Raji (cell line): ENCODE results near the gene P3R3URF.

Source experiments
- POLR2A ChIP-seq: IDR thresholded peaks from 2 replicates; pipeline ENCODE4 v1.6.1; 2011; ENCODE audit warnings: low read depth, low read length, control low read depth; ENCODE audit not compliant: insufficient read depth

Gene P3R3URF

GRCh38 chr1:46176211-46176865, at the start of gene P3R3URF:
Gene P3R3URF, minus strand, starts transcription at chr1:46176488. Its CDS starts 17 bp downstream, at chr1:46176471.
- TF ChIP-seq POLR2A, result no peak

- TF ChIP-seq POLR2A, result no peak
These were observed 48.7 kb upstream of the P3R3URF start for GRCh38 chr1:46224966-46225365.

- no peak for TF ChIP-seq POLR2A
These were observed 47.2 kb upstream of the P3R3URF start for GRCh38 chr1:46223472-46223943.

GRCh38 chr1:46221749-46222148, 45.5 kb upstream of the P3R3URF start:
- TF ChIP-seq POLR2A, result no peak

- TF ChIP-seq POLR2A, result no peak
These were observed 44.5 kb upstream of the P3R3URF start for GRCh38 chr1:46220808-46221207.

- TF ChIP-seq POLR2A, result no peak
These were observed 43.5 kb upstream of the P3R3URF start for GRCh38 chr1:46219551-46220520.

GRCh38 chr1:46218443-46218842, 42.2 kb upstream of the P3R3URF start:
- no peak for TF ChIP-seq POLR2A

GRCh38 chr1:46215504-46215903, 39.2 kb upstream of the P3R3URF start:
- no peak for TF ChIP-seq POLR2A

GRCh38 chr1:46211051-46211450, 34.8 kb upstream of the P3R3URF start:
- no peak for TF ChIP-seq POLR2A

GRCh38 chr1:46210561-46210960, 34.3 kb upstream of the P3R3URF start:
- no peak for TF ChIP-seq POLR2A

GRCh38 chr1:46206399-46206798, 30.1 kb upstream of the P3R3URF start:
- TF ChIP-seq POLR2A, result no peak

GRCh38 chr1:46205791-46206190, 29.5 kb upstream of the P3R3URF start:
- TF ChIP-seq POLR2A, result no peak

- no peak for TF ChIP-seq POLR2A
These were observed 28.9 kb upstream of the P3R3URF start for GRCh38 chr1:46205141-46205540.

GRCh38 chr1:46204406-46204742, 28.1 kb upstream of the P3R3URF start:
- no peak for TF ChIP-seq POLR2A

- TF ChIP-seq POLR2A, result no peak
These were observed 27.6 kb upstream of the P3R3URF start for GRCh38 chr1:46203738-46204405.
